Uterine smooth muscle cell (primary cell): ENCODE results near the gene PEX19. TPM values are rescaled to one million over a fixed set of nuclear protein-coding genes. Genes with fewer than 3 reads are reported as not detected.

Experiments used
- total RNA-seq: library from RNA; depleted of rRNA; stranded (reverse); fragments of >200 nt; gene quantifications from 2 replicates; pipeline ENCODE4 v1.2.3, GENCODE V29; 2014

PEX19 gene
- total RNA-seq: 52.0 and 59.2 TPM in 2 replicates

GRCh38 chr1:160284782-160285344 is at the start of gene PEX19:
PEX19 (minus strand) TSS chr1:160285133; CDS start chr1:160285124, 9 bp downstream.

GRCh38 chr1:160261893-160262794 is 22.8 kb downstream of the PEX19 start, which contains the start of gene DCAF8:
DCAF8 (minus strand) TSS chr1:160262549; CDS start chr1:160244008, 18,541 bp downstream.

Other genes with a start within 250 kb of the PEX19 start
- under 0.01 TPM in 1 of 2 replicates, not detected in the other for gene KCNJ10, start 215.0 kb downstream of the PEX19 start, total RNA-seq
- not detected in 2 replicates for gene KCNJ9, start 203.6 kb downstream of the PEX19 start, total RNA-seq
- 12.3 and 32.0 TPM in 2 replicates for gene IGSF8, start 186.5 kb downstream of the PEX19 start, total RNA-seq
- 0.37 TPM in 1 of 2 replicates, not detected in the other for gene ATP1A2, start 169.4 kb downstream of the PEX19 start, total RNA-seq
- gene ATP1A4, start 133.5 kb downstream of the PEX19 start, total RNA-seq: not detected in 2 replicates
- gene CASQ1, start 94.6 kb downstream of the PEX19 start, total RNA-seq: 0.25 TPM in 1 of 2 replicates, not detected in the other
- gene PEA15, start 79.7 kb downstream of the PEX19 start, total RNA-seq: 69.9 and 81.6 TPM in 2 replicates
- 76.9 and 87.0 TPM in 2 replicates for gene DCAF8, start 22.6 kb downstream of the PEX19 start, total RNA-seq
- gene COPA, start 58.1 kb upstream of the PEX19 start, total RNA-seq: 327 and 372 TPM in 2 replicates
- gene NCSTN, start 58.2 kb upstream of the PEX19 start, total RNA-seq: 69.7 and 75.9 TPM in 2 replicates
- not detected in 2 replicates for gene NHLH1, start 81.9 kb upstream of the PEX19 start, total RNA-seq
- gene VANGL2, start 115.4 kb upstream of the PEX19 start, total RNA-seq: under 0.01 TPM in 1 of 2 replicates, not detected in the other
- not detected in 2 replicates for gene SLAMF6, start 238.1 kb upstream of the PEX19 start, total RNA-seq